HG03103 (cell line): ENCODE results near the gene USP31.

Experiments
- ATAC-seq: cut with Tn5 transposase; IDR thresholded peaks from one replicate; pipeline ENCODE4 v1.9.1; 2021; ENCODE audit warnings: low read depth; ENCODE audit not compliant: unreplicated experiment

The USP31 gene

GRCh38 chr16:23026784-23027362 is 122.4 kb downstream of the USP31 start:
- no peak for ATAC-seq

DNA sequence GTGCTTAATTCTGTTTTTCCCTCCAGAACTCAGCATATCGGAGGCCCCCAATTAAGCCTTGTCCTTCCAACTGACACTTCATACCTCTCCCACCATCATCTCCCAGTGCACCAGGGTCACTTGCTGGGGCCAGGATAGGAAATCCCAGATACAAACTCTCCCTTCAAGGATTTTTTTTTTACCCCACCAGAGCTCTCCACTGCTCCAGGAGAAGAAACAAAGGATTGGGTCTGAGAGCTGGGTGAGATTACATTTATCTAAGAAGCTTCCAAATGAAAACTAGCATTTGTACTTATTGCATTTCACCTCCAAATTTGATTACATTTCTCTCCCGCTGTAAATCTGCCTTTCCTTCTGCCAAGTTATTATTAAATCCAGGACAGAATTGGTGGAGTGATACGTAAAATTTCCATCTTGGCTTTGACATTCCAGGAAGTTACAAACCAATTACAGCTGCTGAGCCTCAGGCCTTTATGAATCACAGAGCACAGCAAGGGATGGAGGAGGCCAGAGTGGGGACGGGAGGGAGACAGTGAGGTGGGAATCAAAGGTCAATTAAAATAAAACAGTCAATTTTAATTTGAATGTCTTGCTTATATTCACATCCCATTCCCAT is 123.5 kb downstream of the USP31 start:
- no peak for ATAC-seq

GRCh38 chr16:23024044-23024443 is 125.2 kb downstream of the USP31 start:
- ATAC-seq, result no peak

DNA sequence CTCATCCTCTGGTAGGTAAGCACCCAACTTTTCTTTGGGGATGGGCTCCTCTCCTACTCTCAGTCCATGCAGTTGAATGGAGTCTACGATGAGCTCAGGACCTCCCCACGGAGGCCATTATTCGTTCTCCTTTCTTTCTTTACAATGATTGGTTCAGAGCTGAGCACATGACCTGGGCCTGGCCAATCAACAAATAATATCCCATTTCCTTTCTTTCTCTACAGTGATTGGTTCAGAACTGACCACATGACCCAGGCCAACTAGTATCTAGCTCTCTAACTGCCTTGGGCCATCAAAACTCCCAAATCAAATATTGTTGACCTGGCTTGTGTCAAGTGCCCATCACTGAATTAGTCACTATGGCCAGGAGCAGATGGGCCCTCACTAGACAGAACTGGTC is 129.2 kb downstream of the USP31 start:
- no peak for ATAC-seq

DNA sequence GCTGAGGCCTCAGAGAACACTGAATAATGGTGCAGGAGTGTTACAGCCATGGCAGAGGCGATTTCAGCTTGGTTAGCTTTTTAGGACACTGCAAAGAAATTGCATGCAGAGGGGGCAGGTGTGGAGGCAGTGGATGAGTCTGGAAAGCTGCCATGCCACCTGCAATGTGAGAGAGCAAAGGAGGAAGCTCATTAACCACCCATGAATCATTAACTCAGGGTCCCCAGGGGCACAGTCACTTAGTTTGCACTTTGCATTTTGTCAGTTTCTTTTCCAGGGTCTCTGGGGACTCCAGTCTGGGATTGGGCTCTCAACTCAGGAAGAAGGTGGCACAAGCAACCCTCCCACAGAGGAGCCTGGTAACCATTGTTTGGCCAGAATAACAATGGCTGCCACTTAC is 132.9 kb downstream of the USP31 start:
- ATAC-seq, result no peak

GRCh38 chr16:23015580-23015979 is 133.7 kb downstream of the USP31 start:
- ATAC-seq, result no peak

DNA sequence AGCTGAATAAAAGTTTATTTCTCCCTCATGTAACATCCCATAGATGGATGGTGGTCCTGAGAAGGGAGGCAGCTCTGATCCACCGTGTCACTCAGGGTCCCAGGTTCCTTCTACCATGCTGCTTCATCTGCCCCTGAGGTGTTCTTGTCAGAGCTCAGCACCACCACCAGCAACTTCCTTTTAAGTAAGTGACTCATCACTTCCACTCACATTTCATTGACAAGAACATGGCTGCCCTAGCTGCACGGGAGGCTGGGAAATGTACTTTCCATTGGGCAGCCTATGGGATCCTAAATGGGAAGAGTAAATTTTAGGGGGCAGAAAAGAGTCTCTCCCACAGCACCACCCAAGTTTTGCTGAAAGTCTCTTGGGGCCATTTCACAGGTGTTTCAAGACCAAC is 134.7 kb downstream of the USP31 start:
- no peak for ATAC-seq
